GM19324 (cell line): ENCODE results near the gene SPATA21.
"Not testable (repeated sequence)": the region's sequence is repeated elsewhere in the genome, so short reads cannot be mapped to it uniquely, and the experiment has no call there.

Source experiments
- ATAC-seq: cut with Tn5 transposase; IDR thresholded peaks from one replicate; pipeline ENCODE4 v1.9.1; 2021; ENCODE audit warnings: mild to moderate bottlenecking, moderate library complexity; ENCODE audit not compliant: unreplicated experiment, low FRiP score

The SPATA21 gene

DNA sequence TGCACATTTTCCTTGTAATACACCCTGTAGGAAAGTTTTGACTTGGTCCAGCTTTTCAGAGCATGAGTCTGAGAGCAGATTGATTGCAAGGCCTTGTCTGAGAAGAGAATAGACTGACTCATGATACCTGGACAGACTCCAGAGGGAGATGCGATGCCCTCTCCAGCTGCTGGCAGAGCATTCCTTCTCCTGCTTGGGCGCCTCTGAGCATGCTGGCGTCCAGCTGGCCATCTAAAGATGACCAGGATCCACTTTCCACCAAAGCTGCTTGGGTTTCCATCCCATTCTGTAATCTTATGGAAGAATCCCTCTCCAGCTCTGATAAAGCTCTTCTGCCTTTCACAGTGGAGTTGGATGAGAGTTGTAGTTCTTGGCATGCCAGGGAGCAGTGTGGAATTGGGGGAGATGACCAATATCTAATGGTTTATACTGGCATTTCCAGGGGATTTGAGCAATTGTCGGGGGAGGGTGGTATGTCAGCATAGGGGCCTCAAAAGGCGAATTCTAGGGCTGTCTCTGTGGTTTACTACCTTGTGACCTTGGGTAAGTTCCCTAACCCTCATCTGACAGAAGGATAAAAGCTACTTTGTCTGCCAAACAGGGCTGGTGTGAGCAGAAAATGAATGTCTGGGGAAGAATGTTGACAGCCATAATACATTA lies 50.6 kb downstream of the SPATA21 start:
- no peak for ATAC-seq

DNA sequence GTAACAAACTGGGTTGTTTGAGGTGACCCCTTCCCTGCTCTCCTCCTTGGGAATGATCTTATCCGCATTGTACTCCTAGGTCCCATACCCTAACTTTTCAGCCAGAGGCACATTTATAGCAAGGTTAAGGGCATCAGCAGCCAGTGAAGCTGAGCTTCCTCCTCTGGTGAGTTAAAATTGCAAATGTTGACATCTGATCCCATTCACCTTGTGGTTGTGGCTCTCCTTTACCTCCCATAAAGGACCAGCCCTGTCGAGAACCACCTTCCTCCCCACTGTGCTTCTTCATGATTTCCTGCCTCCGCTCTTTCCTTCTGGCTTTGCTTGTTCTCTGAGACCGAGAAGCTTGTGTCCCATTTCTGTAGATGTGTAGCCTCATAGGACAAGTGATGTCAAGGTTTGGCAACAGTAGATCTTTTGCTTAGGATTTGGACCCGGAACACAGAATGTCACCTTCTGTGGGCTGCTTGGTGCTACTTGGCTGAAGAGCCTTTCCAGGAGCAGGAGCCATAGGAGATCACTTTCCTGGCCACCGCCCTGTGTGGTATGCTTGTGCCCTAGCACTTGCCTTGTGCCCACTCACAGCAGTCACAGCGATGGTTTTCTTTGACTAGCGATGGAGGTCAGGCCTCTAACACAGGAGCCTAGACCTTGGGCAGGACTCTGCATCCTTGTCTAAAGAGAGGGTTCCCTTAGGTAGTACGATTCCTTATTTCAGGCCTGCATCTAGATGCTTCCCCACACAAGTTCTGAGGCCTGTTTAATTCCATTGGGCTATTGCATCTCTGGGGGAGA lies 51.4 kb downstream of the SPATA21 start:
- ATAC-seq, result no peak

DNA sequence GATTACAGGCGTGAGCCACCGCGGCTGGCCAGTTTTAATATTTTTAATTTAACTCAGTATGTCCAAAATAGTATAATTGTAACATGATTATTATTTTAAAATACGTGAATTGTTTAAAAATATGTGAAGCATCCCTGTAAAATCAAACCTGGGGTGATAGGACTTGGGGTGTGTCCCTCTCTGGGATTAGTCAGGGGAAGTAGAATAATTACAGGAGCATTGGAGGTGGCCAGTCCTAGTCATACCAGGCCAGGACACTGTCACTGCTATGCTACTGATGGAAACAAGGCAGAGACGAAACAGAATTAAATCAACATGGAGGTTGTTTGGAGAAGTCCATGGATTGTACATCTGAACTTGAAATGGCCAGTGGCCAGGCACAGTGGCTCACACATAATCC lies 53.3 kb downstream of the SPATA21 start:
- no peak for ATAC-seq

DNA sequence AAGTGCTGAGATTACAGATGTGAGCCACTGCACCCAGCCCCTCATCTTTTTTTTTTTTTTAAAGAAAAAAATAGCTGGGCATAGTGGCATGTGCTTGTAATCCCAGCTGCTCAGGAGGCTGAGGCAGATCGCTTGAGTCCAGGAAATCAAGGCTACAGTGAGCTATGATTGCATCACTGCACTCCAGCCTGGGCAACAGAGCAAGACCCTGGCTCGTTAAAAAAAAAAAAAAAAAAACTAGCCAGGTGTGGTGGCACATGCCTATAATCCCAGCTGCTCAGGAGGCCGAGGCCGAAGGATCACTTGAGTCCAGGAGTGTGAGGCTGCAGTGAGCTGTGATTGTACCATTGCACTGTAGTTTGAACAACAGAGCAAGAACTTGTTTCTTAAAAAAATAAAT lies 56.4 kb downstream of the SPATA21 start:
- ATAC-seq, result no peak

DNA sequence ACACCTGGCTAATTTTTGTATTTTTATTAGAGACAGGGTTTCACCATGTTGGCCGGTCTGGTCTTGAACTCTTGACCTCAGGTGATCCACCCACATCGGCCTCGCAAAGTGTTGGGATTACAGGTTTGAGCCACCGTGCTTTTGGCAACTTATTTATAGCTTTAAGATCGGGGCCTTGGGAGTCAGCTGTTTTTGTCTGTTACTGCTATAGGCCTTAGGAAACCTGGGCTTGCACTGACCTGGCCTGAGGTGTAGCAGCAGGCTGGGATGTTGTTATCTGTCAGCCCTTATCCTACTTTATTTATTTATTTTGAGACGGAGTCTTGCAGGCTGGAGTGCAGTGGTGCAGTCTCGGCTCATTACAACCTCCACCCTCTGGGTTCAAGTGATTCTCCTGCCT lies 58.8 kb downstream of the SPATA21 start:
- no peak for ATAC-seq

DNA sequence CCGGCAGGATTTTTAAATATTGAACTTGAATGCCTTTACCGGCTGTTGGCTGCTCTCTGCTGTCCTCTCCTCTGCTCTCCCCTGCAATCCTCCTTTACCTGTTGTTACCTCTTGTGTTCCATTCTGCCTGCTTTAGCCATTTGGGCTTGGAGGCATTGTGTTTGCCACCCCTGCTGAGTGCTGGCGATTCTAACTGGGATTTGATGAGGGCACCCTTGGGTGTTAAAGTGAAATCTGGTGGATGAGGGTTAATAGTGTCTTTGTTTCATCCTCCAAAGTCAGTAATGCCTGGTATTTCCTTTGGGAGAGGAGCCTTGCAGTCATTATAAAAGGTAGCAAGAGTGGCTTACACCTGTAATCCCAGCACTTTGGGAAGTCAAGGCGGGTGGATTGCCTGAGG lies 60.3 kb downstream of the SPATA21 start:
- ATAC-seq, result no peak

DNA sequence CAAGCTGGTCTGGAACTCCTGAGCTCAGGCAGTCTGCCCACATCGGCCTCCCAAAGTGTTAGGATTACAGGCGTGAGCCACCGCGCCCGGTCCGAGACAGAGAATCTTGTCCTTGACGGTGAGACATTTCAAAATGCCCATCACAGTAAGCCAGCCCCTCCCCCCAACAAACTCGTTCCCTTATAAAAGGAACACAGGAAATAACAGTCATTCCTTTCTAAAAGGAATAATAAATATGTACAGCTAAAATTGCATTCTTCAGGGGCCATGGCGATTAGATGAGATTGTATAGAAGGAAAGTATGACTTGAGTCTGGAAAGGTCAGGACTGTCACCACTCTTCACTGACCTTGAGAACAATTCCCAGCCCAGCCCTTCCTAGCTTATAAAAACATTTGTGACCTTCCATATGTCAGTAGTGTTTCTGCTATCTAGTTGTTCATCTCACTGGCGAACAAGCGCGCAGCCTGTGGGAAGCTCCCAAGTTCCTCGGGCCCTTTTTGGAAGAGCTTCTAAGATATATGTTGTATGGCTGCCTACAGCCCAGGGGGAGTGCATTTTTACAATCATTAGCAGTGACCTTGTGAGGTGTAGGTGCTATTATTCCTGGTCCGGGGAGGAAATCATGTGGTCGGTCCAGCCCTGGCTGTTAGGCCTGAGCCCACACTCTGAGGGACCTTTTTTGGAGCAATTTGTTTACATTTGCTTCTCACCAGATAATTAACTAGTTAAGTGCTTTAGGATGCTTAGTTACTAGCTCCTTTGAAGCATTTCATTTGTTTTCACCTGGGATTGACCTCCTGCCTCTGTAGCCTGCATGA lies 61.5 kb downstream of the SPATA21 start:
- no peak for ATAC-seq

DNA sequence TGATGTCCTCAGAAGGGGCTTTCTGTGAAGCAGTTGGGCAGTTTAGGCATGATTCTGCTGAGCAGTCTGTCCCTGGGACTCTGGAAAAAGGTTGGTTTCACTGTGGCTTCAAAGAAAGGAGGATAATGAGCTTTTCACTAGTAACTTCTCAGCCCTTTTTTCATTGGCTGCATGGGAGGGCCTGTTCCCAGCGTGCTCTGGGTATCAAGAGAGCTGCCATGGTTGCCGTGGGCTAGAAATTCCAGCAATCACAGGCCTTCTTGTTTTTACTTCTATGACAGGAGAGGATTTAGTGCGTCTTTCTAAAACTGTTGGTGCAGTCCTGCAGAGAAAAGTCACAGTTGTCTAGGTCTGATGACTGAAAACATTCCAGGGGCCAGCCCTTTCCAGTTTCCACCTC lies 63.0 kb downstream of the SPATA21 start:
- ATAC-seq, result no peak

DNA sequence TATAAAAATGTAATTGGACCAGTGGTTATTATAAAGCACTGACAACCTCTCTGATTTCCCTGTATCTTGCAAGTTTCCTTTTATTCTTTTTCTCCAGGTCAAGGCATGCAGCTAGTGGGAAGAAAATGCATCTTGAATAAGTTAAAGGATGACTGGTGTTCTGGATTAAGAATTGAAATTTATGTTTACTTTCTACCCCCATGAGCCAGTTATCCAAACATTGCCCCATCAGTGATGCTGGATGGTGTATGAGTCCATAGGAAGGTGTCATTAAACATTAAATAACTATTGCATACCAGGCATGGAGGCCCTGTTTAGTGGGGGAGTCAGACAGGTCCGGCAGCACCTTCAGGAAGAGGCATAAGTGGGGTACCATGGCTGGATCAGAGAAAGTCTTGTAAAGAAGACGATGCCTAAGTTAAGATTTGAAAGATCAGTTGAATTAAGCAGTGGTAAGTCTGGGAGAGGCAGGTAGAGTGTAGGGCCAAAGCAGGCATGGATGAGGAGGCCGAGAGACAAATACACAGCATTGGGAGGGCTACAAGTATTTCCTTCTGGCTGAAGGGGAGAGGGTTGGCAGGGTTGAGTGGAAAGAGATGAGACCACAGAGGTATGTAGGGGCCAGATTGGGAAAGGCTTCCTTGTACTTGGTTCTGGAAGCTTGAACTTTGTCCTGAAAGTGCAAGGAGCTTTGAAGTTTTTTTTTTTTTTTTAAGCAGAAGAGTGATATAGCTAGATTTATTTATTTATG lies 64.5 kb downstream of the SPATA21 start:
- ATAC-seq, result no peak

DNA sequence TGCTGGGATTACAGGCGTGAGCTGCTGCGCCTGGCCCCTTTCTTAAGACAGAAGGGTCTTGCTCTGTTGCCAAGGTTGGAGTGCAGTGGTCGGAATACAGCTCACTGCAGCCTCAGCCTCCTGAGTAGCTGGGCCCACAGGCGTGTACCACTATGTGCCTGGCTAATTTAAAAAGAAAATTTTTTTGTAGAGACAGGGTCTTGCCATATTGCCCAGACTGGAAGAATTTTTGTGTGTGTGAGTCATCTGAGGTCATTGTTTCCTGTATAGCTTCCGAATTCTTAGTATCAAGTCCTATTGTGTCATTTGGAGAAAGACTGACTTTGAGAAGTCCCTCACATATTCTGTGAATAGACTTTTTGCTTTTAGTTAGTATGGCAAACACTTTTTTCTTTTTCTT lies 65.5 kb downstream of the SPATA21 start:
- no peak for ATAC-seq

DNA sequence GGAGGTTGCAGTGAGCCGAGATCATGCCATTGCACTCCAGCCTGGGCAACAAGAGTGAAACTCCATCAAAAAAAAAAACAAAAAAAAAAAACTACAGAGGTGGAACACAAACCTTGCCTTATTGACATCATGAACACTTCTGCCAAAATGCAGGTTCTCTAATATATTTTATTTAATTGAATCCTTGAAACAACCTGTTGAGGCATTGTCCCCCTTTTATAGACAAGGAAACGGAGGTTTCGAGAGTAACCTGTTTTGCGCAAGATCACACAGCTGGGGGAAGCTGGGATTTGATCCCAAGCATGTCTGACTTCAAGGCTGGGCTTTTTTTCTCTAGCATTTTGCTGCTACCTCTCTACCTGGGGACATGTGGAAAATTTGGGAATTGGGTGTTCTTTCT lies 67.4 kb downstream of the SPATA21 start:
- no peak for ATAC-seq

DNA sequence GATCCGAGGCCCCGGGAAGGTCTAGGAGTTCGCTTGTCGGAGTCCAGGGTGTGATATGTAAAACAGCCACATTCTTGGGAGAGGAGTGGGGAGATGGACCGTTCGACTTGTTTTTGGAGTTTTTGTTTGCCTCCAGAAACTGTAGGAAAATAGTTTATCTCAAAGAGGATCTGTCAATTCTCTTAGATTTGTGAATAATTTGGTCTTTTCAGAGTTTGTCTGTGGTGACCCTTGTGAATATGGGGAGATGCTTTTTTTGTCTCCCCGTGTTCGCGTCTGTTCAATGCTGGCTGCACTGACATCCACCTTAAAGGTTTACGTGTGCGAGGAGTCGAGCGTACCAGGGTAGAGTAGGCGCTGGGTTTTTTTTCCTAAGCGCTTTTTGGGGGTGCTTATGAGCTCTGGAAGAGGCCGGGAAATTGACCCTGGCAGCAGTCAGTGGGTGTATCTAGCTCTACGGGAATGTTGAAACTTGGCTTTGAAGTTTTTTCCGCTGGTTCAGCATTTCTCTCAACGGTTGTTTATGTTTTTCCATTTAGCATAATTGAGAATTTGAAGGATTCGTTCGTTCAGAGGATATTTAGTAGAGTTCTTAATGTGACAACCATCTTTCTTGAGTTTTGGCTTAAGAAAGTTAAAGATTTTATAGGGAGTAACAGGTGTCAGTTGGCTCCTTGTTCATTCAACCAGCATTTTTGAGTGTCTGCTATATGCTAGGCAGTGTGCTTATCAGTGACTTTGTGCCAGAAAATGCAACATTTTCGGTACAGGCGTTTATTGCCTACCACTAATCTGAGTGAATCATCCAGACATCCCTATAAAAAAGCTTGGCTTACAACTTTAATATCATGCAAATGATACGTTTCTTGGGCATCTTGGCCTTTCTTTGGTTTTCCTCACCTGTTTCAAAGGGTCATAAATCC lies 69.0 kb downstream of the SPATA21 start:
- ATAC-seq, result no peak

DNA sequence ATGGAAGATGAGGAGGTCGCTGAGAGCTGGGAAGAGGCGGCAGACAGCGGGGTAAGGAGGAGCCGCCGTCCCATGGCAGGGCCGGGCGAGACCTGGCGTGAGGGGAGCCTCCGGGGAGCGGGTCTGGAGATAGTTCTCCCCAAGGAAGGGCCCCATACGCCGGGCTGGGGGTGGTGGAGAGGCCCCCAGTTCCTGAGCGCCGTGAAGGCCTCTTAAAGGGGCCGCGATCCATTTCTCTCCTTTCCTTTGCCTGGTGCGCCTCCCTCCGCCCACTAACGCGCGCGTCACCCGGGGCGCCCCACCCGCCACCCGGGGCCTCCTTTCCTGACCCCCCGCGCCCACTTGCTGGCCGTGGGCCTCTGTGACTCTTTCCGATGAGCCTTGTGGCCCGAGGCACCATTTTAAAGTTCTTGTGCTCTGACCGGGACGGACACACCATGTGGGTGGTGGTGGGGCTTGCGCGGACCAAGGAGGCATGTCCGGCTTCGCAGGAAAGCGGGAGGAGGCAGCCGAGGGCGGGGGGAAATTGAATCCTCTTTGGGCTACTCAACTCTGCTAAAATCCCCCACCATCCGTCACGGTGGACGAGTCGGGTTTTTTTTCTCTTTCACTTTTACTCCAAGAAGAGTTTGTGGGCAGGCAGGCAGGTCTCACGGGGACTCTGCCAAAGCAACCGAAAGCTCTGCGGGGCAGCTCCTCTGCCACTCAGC lies 69.8 kb downstream of the SPATA21 start:
- peak; percentile 75 for ATAC-seq

DNA sequence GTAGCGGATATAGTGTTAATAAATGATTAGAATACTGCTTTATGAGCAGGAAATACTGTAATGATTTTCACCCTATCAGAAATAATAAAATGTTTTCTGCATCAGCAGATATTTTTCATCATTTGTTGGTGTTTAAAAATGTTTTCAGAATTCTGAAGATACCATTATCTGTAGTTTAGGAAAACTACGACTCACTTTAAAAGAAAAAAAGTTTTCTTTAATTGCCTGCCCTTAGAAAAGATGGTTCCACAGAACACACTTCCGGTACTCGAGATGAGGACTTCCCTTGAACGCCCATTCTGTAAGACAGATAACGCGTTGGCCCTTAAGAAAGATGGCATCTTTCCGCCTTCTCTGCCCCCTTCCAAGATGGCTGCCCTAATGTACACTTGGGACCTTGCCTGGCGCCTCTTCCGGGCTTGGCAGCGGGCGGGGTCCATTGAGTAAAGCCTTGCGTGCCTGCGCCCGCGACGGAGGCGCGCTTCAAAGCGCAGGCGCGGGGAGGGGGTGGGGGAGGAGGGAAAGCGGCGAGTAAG lies 70.4 kb downstream of the SPATA21 start, which contains the start of gene SZRD1:
Gene SZRD1 (plus strand): TSS at position 521 of the 536 bp plus-strand sequence. CDS start 16 bp downstream, outside the sequence.
- ATAC-seq, result peak; percentile 81

DNA sequence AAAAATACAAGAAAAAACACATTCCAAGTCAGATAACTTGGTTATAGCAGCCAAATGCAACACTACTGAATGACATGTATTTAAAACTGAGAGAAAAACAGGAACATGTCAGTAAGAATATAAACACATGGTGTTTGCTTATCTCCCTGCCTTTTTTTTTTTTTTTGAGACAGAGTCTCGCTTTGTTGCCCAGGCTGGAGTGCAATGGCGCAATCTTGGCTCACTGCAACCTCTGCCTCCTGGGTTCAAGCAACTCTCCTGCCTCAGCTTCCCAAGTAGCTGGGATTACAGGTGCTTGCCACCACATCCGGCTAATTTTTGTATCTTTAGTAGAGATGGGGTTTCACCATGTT lies 72.1 kb downstream of the SPATA21 start:
- ATAC-seq, result not testable (repeated sequence)

DNA sequence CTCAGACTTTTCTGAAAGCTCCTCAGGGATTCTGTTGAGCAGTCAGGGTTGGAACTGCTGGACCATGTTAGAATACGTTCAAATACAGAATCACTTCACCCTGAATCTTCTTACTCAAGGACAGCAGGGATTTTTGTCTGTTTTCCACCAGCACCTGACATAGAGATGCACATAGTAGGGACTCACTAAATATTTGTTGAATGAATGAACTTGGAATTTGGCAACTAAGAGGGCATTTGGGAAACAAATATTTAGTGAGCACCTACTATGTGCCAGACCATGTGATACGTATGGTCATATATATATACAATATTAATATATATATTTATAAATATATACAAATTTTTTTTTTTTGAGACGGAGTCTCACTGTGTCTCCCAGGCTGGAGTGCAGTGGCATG lies 80.4 kb downstream of the SPATA21 start:
- no peak for ATAC-seq

DNA sequence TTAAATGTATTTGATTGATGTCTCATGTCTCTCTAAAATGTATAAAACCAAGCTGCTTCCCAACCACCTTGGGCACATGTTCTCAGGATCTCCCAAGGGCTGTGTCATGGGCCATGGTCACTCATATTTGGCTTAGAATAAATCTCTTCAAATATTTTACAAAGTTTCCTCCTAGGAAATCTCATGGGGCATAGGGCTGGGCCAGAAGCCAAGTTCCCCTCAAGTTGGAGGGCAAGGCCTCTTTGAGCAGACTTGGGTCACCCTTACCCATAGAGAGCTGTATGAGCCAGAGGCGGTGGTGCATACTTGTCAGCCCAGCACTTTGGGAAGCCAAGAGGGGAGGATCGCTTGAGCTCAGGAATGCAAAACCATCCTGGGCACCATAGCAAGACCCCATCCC lies 82.6 kb downstream of the SPATA21 start:
- ATAC-seq, result no peak

DNA sequence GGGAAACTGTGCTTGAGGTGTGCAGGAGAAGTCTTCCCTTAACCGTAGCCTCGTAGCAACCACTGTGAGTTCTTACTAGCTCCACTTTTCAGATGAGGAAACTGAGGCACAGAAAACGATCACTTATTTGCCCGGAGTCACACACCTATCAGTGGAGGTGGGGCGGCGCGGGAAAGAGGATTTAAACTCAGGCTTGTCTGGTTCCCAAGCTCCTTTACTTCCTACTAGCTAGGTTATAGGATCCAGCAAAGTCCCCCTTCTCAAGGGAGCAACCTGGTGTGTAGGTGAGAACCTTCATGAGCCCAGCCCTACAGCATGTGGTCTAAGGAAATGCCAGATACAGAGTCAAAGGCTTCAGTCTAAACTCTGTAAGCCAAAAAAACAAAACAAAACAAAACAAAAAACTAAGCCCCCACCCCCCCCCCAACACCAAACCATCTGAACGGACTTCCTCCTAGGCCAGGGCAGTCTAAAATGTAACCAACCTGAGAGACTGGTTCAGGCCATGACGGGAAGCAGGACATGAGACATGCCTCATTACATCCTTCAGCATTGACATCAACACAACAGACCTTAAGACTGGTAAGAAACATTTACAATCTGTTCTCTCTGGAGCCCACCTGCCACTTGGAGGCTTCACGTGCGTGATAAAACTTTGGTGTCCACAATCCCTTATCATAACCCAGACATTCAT lies 84.2 kb downstream of the SPATA21 start:
- no peak for ATAC-seq
